Measurements from ENCODE around the gene PHC2. TPM values are rescaled to one million over a fixed set of nuclear protein-coding genes. Genes with fewer than 3 reads are reported as not detected.

The PHC2 gene
- total RNA-seq, 1 experiment from 2014 or later: 137 TPM

GRCh38 chr1:33281554-33282303 is 149.2 kb downstream of the PHC2 start:
- BruUV-seq (replicated peaks): no TSS peak
- no peak for DNase-seq (ENCODE audit: unreplicated experiment)
- Mint-ChIP-seq H3K36me3 (ENCODE audit: insufficient read depth, unreplicated experiment) (peaks cover 35% of the 10 kb centered on the region), H3K4me1 (ENCODE audit: insufficient read depth, unreplicated experiment) (no peaks in the 10 kb centered on the region), H3K27me3 (ENCODE audit: insufficient read depth, unreplicated experiment) (no peaks in the 10 kb centered on the region), H3K9me3 (ENCODE audit: unreplicated experiment) (no peaks in the 10 kb centered on the region), H3K27ac (ENCODE audit: low read depth, unreplicated experiment) (peak overlapping the region; percentile 49), H3K4me3 (ENCODE audit: unreplicated experiment) (no peak overlapping the region)
- ChIA-PET CTCF (interaction anchor here (0.7 to 2.7 kb wide), 2 partner anchors 13 to 1875 kb away, joined by 3 to 10 read pairs; no protein-coding TSS in a partner anchor), POLR2A (no interaction called here)
- TF ChIP-seq, protein P1, sequence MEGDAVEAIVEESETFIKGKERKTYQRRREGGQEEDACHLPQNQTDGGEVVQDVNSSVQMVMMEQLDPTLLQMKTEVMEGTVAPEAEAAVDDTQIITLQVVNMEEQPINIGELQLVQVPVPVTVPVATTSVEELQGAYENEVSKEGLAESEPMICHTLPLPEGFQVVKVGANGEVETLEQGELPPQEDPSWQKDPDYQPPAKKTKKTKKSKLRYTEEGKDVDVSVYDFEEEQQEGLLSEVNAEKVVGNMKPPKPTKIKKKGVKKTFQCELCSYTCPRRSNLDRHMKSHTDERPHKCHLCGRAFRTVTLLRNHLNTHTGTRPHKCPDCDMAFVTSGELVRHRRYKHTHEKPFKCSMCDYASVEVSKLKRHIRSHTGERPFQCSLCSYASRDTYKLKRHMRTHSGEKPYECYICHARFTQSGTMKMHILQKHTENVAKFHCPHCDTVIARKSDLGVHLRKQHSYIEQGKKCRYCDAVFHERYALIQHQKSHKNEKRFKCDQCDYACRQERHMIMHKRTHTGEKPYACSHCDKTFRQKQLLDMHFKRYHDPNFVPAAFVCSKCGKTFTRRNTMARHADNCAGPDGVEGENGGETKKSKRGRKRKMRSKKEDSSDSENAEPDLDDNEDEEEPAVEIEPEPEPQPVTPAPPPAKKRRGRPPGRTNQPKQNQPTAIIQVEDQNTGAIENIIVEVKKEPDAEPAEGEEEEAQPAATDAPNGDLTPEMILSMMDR (IDR thresholded peaks at IDR 0.05; ENCODE audit: unreplicated experiment): no peak
- intact Hi-C loops (cut with micrococcal nuclease): no loop called here

GRCh38 chr1:33280091-33280661 is 150.7 kb downstream of the PHC2 start:
- Mint-ChIP-seq H3K4me3 (ENCODE audit: unreplicated experiment) (no peak overlapping the region), H3K27me3 (ENCODE audit: insufficient read depth, unreplicated experiment) (no peaks in the 10 kb centered on the region), H3K36me3 (ENCODE audit: insufficient read depth, unreplicated experiment) (peaks cover 39% of the 10 kb centered on the region), H3K4me1 (ENCODE audit: insufficient read depth, unreplicated experiment) (no peaks in the 10 kb centered on the region), H3K27ac (ENCODE audit: low read depth, unreplicated experiment) (no peak overlapping the region), H3K9me3 (ENCODE audit: unreplicated experiment) (no peaks in the 10 kb centered on the region)
- BruUV-seq (replicated peaks): no TSS peak
- intact Hi-C loops (cut with micrococcal nuclease): no loop called here
- TF ChIP-seq, protein P1 (IDR thresholded peaks at IDR 0.05; ENCODE audit: unreplicated experiment): no peak
- DNase-seq (ENCODE audit: unreplicated experiment): no peak
- POLR2A ChIA-PET: no interaction called here
- CTCF ChIA-PET: no interaction called here

DNA sequence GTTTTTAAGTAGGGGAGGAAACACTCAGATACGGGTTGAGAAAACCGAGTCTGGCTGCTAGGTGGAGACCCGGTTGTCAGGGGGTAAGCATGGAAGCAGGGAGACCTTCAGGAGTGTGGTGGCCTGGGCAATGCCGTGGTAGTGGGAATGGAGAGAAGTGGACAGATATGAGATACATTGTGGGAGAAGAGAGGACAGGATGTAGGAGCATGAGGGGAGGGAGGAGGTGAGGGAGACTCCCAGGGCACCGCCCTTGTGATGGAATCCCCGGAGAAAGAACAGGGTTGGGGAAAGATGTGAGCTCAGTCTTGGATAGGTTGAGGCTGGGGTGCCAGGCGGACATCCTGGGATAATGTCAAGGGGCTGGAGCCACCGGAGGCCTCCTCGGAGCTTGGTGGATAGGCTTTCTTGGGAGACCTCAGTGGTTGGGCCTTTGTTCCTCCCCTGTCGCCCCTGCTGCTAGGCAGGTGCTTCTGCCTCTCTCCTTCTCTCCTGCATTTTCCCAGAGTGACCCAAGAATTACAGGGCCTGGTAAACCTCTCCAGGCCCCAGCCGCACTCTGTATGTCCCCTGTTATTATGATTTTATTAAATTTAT is 153.3 kb downstream of the PHC2 start:
- BruUV-seq (replicated peaks): no TSS peak
- ChIA-PET POLR2A (no interaction called here), CTCF (interaction anchor here (0.7 to 1.7 kb wide), 2 partner anchors 18 to 578 kb away, joined by 3 to 10 read pairs; no protein-coding TSS in a partner anchor)
- no peak for DNase-seq (ENCODE audit: unreplicated experiment)
- H3K27me3 Mint-ChIP-seq (ENCODE audit: insufficient read depth, unreplicated experiment): no peaks in the 10 kb centered on the region
- H3K27ac Mint-ChIP-seq (ENCODE audit: low read depth, unreplicated experiment): peak overlapping the region; percentile 22
- no peaks in the 10 kb centered on the region for H3K9me3 Mint-ChIP-seq (ENCODE audit: unreplicated experiment)
- intact Hi-C loops (cut with micrococcal nuclease): no loop called here
- TF ChIP-seq, protein P1 (IDR thresholded peaks at IDR 0.05; ENCODE audit: unreplicated experiment): no peak
- H3K4me3 Mint-ChIP-seq (ENCODE audit: unreplicated experiment): no peak overlapping the region
- no peaks in the 10 kb centered on the region for H3K4me1 Mint-ChIP-seq (ENCODE audit: insufficient read depth, unreplicated experiment)
- peaks cover 32% of the 10 kb centered on the region for H3K36me3 Mint-ChIP-seq (ENCODE audit: insufficient read depth, unreplicated experiment)

DNA sequence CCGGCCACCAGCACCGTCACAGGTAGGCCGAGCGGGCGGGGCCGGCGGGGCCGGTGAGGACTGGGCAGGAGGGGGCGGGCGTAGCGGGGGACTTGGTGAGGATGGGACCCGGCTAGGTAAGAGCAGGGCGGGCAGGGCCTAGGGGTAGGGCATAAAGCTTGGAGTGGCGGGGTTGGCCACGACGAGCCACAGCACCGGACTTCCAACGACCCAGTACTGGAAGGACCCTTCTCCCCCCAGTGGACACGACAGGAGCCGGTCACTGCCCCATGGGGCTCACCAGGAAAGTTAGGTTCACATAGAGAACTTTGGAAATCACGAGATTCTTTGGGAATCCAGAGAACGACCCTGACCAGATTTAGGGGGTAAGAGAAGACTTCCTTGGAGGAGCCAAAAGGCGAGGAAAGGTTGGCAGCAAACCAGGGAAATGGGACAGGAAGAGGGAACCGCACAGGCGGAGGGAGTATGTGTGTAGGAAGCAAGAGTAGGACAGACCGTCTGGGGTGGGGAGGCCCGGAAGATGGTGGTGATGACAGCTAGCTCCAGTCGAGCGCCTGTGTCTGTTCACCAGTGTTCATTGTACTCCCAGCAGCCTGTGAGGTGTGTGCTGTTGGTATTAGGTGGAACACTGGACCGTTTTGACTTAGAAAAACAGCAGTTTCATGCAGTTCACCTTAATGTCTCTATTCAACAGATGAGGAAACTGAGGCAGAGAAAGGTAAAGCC is 154.2 kb downstream of the PHC2 start:
- no peaks in the 10 kb centered on the region for H3K27me3 Mint-ChIP-seq (ENCODE audit: insufficient read depth, unreplicated experiment)
- peak overlapping the region; percentile 22 for H3K27ac Mint-ChIP-seq (ENCODE audit: low read depth, unreplicated experiment)
- ChIA-PET CTCF (interaction anchor here (1.6 kb wide), 1 partner anchor 19 kb away, joined by 6 read pairs; no protein-coding TSS in a partner anchor), POLR2A (no interaction called here)
- no peak overlapping the region for H3K4me3 Mint-ChIP-seq (ENCODE audit: unreplicated experiment)
- H3K9me3 Mint-ChIP-seq (ENCODE audit: unreplicated experiment): no peaks in the 10 kb centered on the region
- TF ChIP-seq, protein P1 (IDR thresholded peaks at IDR 0.05; ENCODE audit: unreplicated experiment): no peak
- intact Hi-C loops (cut with micrococcal nuclease): no loop called here
- H3K36me3 Mint-ChIP-seq (ENCODE audit: insufficient read depth, unreplicated experiment): peaks cover 29% of the 10 kb centered on the region
- no TSS peak for BruUV-seq (replicated peaks)
- no peaks in the 10 kb centered on the region for H3K4me1 Mint-ChIP-seq (ENCODE audit: insufficient read depth, unreplicated experiment)
- no peak for DNase-seq (ENCODE audit: unreplicated experiment)
